ENCODE measurements around the gene SNAP25.

The SNAP25 gene

DNA sequence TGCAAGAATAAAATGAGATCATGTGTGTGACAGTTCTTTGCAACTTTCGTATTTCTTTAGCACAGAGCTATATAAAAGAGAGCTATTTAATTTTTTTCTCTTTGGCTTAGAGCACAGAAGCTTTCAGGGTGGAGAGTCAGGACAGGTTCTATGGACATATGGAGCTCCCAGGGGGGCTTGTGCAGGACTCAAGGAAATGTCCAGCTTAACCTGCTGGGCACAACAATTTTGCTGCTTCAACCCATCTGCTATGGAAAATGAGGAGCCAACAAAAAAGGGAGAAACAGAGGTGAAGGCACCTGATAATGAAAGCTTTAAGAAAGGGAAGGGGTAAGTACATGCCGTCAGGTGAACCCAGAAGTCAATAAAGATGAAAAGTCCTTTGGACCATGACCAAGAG is 5.1 kb upstream of the SNAP25 start (continued):
- TF ChIP-seq, protein P1, sequence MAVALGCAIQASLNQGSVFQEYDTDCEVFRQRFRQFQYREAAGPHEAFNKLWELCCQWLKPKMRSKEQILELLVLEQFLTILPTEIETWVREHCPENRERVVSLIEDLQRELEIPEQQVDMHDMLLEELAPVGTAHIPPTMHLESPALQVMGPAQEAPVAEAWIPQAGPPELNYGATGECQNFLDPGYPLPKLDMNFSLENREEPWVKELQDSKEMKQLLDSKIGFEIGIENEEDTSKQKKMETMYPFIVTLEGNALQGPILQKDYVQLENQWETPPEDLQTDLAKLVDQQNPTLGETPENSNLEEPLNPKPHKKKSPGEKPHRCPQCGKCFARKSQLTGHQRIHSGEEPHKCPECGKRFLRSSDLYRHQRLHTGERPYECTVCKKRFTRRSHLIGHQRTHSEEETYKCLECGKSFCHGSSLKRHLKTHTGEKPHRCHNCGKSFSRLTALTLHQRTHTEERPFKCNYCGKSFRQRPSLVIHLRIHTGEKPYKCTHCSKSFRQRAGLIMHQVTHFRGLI (tag by site-specific recombination; IDR thresholded peaks at IDR 0.05) = no peak
- TF ChIP-seq REPIN1 (tag by site-specific recombination; IDR thresholded peaks at IDR 0.05; ENCODE audit: low read depth) (no peak), OVOL3 (tag by site-specific recombination; IDR thresholded peaks at IDR 0.05) (no peak), FEZF1 (tag by site-specific recombination; IDR thresholded peaks at IDR 0.05) (no peak), ZNF596 (tag by site-specific recombination; IDR thresholded peaks at IDR 0.05) (no peak)
- TF ChIP-seq, protein P2, sequence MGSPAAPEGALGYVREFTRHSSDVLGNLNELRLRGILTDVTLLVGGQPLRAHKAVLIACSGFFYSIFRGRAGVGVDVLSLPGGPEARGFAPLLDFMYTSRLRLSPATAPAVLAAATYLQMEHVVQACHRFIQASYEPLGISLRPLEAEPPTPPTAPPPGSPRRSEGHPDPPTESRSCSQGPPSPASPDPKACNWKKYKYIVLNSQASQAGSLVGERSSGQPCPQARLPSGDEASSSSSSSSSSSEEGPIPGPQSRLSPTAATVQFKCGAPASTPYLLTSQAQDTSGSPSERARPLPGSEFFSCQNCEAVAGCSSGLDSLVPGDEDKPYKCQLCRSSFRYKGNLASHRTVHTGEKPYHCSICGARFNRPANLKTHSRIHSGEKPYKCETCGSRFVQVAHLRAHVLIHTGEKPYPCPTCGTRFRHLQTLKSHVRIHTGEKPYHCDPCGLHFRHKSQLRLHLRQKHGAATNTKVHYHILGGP (tag by site-specific recombination; IDR thresholded peaks at IDR 0.05) = no peak

DNA sequence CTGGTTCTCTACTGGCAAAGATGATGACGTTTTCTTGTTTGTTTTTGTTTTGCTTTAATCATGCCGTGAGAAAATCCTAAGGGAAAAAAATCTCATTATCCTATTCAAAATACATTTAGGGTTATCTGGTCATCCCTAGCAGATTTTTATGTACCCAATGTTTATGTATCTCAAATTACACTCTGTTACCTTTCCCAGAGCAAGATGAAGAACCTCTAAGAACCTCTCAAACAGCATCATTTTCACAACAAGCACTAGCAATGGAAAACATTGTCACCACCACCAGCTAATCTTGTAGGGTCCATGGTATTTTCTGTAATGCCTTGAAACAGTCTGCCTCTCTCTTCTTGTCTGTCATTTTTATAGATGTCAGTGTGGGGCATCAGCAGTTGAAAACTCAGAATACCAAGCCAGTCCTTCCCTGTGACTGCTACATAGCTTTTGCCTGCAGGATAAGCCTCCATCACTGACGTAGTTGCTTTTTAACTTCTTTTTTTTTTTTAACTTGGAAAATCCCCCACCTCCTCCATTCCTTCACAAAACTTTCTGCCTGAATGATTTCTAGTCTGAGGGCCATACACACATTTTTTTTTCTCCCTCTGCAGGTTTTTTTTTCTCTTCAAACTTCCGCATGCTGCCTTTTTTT is 2.4 kb upstream of the SNAP25 start:
- ChIA-PET CTCF (interaction anchor here (0.6 kb wide), 1 partner anchor 191 kb away, joined by 4 read pairs; no protein-coding TSS in a partner anchor), POLR2A (no interaction called here)
- Histone ChIP-seq H3K9me3 (ENCODE audit: control insufficient read depth, insufficient read depth, low read depth, low read length) (no peaks in the 10 kb centered on the region), H3K36me3 (ENCODE audit: control insufficient read depth in 2 of 2, insufficient read depth in 1 of 2, low read length in 2 of 2) (no peaks in the 10 kb centered on the region), H3K4me1 (ENCODE audit: control insufficient read depth, insufficient read depth, low read length) (peaks cover 13% of the 10 kb centered on the region), H3K27ac (ENCODE audit: extremely low read depth, low read depth, low read length) (no peak overlapping the region), H3K4me3 (ENCODE audit: low read depth, low read length) (no peak overlapping the region)
- TF ChIP-seq ZSCAN23 (tag by site-specific recombination; IDR thresholded peaks at IDR 0.05) (no peak), ZNF624 (tag by site-specific recombination; IDR thresholded peaks at IDR 0.05) (no peak), ZNF830 (tag by site-specific recombination; IDR thresholded peaks at IDR 0.05; ENCODE audit: low read depth) (no peak), ZNF549 (tag by site-specific recombination; IDR thresholded peaks at IDR 0.05) (no peak), ZNF266 (tag by site-specific recombination; IDR thresholded peaks at IDR 0.05; ENCODE audit: low read depth) (no peak), SP7 (tag by site-specific recombination; IDR thresholded peaks at IDR 0.05) (peak; percentile 69), KLF7 (tag by site-specific recombination; IDR thresholded peaks at IDR 0.05; ENCODE audit: borderline replicate concordance) (no peak), ZNF626 (tag by site-specific recombination; IDR thresholded peaks at IDR 0.05) (no peak), ZNF24 (tag by site-specific recombination; IDR thresholded peaks at IDR 0.05) (0 out of 2 replicates have a peak, but pooled peaks have one; percentile 22), ZNF140 (tag by site-specific recombination; IDR thresholded peaks at IDR 0.05) (no peak), GLI2 (tag by site-specific recombination; IDR thresholded peaks at IDR 0.05; ENCODE audit: borderline replicate concordance, low read depth) (no peak; the same call in 1 of the 2 replicates), SP3 (tag by site-specific recombination; IDR thresholded peaks at IDR 0.05) (no peak), ZNF311 (tag by site-specific recombination; IDR thresholded peaks at IDR 0.05; ENCODE audit: borderline replicate concordance) (no peak), ZNF776 (tag by site-specific recombination; IDR thresholded peaks at IDR 0.05; ENCODE audit: borderline replicate concordance) (no peak), GLIS1 (tag by site-specific recombination; IDR thresholded peaks at IDR 0.05) (peak; percentile 70)
- TF ChIP-seq, protein P3, sequence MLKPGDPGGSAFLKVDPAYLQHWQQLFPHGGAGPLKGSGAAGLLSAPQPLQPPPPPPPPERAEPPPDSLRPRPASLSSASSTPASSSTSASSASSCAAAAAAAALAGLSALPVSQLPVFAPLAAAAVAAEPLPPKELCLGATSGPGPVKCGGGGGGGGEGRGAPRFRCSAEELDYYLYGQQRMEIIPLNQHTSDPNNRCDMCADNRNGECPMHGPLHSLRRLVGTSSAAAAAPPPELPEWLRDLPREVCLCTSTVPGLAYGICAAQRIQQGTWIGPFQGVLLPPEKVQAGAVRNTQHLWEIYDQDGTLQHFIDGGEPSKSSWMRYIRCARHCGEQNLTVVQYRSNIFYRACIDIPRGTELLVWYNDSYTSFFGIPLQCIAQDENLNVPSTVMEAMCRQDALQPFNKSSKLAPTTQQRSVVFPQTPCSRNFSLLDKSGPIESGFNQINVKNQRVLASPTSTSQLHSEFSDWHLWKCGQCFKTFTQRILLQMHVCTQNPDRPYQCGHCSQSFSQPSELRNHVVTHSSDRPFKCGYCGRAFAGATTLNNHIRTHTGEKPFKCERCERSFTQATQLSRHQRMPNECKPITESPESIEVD (tag by site-specific recombination; IDR thresholded peaks at IDR 0.05) = peak; percentile 54
- TF ChIP-seq, protein P4, sequence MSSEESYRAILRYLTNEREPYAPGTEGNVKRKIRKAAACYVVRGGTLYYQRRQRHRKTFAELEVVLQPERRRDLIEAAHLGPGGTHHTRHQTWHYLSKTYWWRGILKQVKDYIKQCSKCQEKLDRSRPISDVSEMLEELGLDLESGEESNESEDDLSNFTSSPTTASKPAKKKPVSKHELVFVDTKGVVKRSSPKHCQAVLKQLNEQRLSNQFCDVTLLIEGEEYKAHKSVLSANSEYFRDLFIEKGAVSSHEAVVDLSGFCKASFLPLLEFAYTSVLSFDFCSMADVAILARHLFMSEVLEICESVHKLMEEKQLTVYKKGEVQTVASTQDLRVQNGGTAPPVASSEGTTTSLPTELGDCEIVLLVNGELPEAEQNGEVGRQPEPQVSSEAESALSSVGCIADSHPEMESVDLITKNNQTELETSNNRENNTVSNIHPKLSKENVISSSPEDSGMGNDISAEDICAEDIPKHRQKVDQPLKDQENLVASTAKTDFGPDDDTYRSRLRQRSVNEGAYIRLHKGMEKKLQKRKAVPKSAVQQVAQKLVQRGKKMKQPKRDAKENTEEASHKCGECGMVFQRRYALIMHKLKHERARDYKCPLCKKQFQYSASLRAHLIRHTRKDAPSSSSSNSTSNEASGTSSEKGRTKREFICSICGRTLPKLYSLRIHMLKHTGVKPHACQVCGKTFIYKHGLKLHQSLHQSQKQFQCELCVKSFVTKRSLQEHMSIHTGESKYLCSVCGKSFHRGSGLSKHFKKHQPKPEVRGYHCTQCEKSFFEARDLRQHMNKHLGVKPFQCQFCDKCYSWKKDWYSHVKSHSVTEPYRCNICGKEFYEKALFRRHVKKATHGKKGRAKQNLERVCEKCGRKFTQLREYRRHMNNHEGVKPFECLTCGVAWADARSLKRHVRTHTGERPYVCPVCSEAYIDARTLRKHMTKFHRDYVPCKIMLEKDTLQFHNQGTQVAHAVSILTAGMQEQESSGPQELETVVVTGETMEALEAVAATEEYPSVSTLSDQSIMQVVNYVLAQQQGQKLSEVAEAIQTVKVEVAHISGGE (tag by site-specific recombination; conservative IDR thresholded peaks at IDR 0.05; ENCODE audit: low read depth) = no peak
- TF ChIP-seq, protein P2 (tag by site-specific recombination; IDR thresholded peaks at IDR 0.05) = no peak
- TF ChIP-seq, protein P5, sequence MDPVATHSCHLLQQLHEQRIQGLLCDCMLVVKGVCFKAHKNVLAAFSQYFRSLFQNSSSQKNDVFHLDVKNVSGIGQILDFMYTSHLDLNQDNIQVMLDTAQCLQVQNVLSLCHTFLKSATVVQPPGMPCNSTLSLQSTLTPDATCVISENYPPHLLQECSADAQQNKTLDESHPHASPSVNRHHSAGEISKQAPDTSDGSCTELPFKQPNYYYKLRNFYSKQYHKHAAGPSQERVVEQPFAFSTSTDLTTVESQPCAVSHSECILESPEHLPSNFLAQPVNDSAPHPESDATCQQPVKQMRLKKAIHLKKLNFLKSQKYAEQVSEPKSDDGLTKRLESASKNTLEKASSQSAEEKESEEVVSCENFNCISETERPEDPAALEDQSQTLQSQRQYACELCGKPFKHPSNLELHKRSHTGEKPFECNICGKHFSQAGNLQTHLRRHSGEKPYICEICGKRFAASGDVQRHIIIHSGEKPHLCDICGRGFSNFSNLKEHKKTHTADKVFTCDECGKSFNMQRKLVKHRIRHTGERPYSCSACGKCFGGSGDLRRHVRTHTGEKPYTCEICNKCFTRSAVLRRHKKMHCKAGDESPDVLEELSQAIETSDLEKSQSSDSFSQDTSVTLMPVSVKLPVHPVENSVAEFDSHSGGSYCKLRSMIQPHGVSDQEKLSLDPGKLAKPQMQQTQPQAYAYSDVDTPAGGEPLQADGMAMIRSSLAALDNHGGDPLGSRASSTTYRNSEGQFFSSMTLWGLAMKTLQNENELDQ (tag by site-specific recombination; IDR thresholded peaks at IDR 0.05; ENCODE audit: low read depth) = no peak
